Fibroblast of pulmonary artery (primary cell): ENCODE data around the gene FAM187B.
"Not testable (repeated sequence)": the region's sequence is repeated elsewhere in the genome, so short reads cannot be mapped to it uniquely, and the experiment has no call there.

Source experiments
- DNase-seq: peaks from one replicate; pipeline ENCODE4 v3.0.0-alpha.2; 2010; ENCODE audit warnings: low read depth
- H3K4me3 ChIP-seq: replicated peaks from 2 replicates; pipeline ENCODE4 v1.5.1; 2011; ENCODE audit warnings: low read depth, mild to moderate bottlenecking, control low read depth, low read length, moderate library complexity
- CTCF ChIP-seq: IDR thresholded peaks from 2 replicates; pipeline ENCODE4 v1.5.1; 2011; ENCODE audit warnings: mild to moderate bottlenecking, control low read depth, low read length, inconsistent platforms; ENCODE audit errors: missing control alignments

FAM187B gene

GRCh38 chr19:35241417-35241816 lies 12.9 kb upstream of the FAM187B start:
- no peak for TF ChIP-seq CTCF
- no peak overlapping the region for H3K4me3 ChIP-seq
- no peak for DNase-seq

GRCh38 chr19:35240327-35240726 lies 11.8 kb upstream of the FAM187B start:
- TF ChIP-seq CTCF, result no peak
- no peak overlapping the region for H3K4me3 ChIP-seq
- DNase-seq, result no peak

- not testable (repeated sequence) for DNase-seq, H3K4me3 ChIP-seq
Measured at GRCh38 chr19:35239597-35239996, 11.1 kb upstream of the FAM187B start.

GRCh38 chr19:35236638-35237400 lies 8.3 kb upstream of the FAM187B start:
- no peak for DNase-seq
- no peak overlapping the region for H3K4me3 ChIP-seq
- TF ChIP-seq CTCF, result no peak

GRCh38 chr19:35232912-35233311 lies 4.4 kb upstream of the FAM187B start:
- no peak for DNase-seq
- H3K4me3 ChIP-seq, result no peak overlapping the region
- TF ChIP-seq CTCF, result no peak

GRCh38 chr19:35231956-35232645 lies 3.6 kb upstream of the FAM187B start:
- no peak for DNase-seq
- H3K4me3 ChIP-seq, result no peak overlapping the region
- no peak for TF ChIP-seq CTCF

- DNase-seq, result no peak
- no peak for TF ChIP-seq CTCF
- H3K4me3 ChIP-seq, result no peak overlapping the region
Measured at GRCh38 chr19:35229601-35230000, 1.1 kb upstream of the FAM187B start.
